Adrenal gland (tissue), 12 donors: ENCODE measurements around the gene RAVER1. TPM values are rescaled to one million over a fixed set of nuclear protein-coding genes. Genes with fewer than 3 reads are reported as not detected.

Experiments
- DNase-seq, 7 donors: peaks; one replicate each; pipeline ENCODE4 v3.0.0-alpha.2; 2019 to 2020
- H3K27ac ChIP-seq, 5 donors: fragments of 200-600 bp; sonication (generic) in 4 of 5; 1 replicate in 3 of 5; 2 replicates in 2 of 5; pipeline versions ENCODE4 v1.5.1 to v1.8.0; 2016 to 2020; ENCODE audit warnings: mild to moderate bottlenecking in 1 of 5
- H3K27me3 ChIP-seq: fragments of 200-600 bp; 2 replicates; pipeline ENCODE4 v1.8.0; 2021
- H3K36me3 ChIP-seq, 2 donors: fragments of 200-600 bp; replicated peaks in 1 of 2; 1 replicate in 1 of 2; 2 replicates in 1 of 2; pipeline versions ENCODE4 v1.5.1 to v1.8.0; 2018 to 2022
- H3K4me1 ChIP-seq, 2 donors: fragments of 200-600 bp; replicated peaks in 1 of 2; 1 replicate in 1 of 2; 2 replicates in 1 of 2; pipeline versions ENCODE4 v1.5.1 to v1.8.0; 2018 to 2021
- H3K4me3 ChIP-seq, 4 donors: fragments of 200-600 bp; sonication (generic) in 3 of 4; one replicate each; pipeline ENCODE4 v1.5.1; 2016 to 2018
- H3K9me3 ChIP-seq, 3 donors: fragments of 200-600 bp; sonication (generic) in 1 of 3; replicated peaks in 1 of 3; 1 replicate in 2 of 3; 2 replicates in 1 of 3; pipeline versions ENCODE4 v1.5.1 to v1.8.0; 2016 to 2021
- CTCF ChIP-seq, 6 experiments: fragments of 450-650 bp in 4 of 6; fragments of 200-600 bp in 2 of 6; sonication (generic) in 1 of 6; IDR thresholded peaks; 1 replicate in 5 of 6; 2 replicates in 1 of 6; pipeline versions ENCODE4 v1.5.1 to v1.8.0; 2016 to 2021; ENCODE audit warnings: antibody characterized with exemption in 6 of 6, mild to moderate bottlenecking in 2 of 6, moderate library complexity in 1 of 6
- POLR2A ChIP-seq, 2 donors: fragments of 450-650 bp; IDR thresholded peaks; one replicate each; pipeline ENCODE4 v1.6.1; 2017; ENCODE audit warnings: antibody characterized with exemption in 2 of 2, mild to moderate bottlenecking in 2 of 2, moderate library complexity in 1 of 2
- WGBS, 4 donors: extraction: QIAGEN DNeasy Blood & Tissue Kit in 2 of 4; methylation state at CpG; one replicate each; pipeline versions ENCODE4 v1.1.5 to v1.1.7; 2013 to 2017; 5-methylcytosine and 5-hydroxymethylcytosine counted together
- intact Hi-C, 2 donors: fragments of 100-400 bp; cut with DNase I; formaldehyde crosslinking; loops; one replicate each; pipeline versions ENCODE4 v1.14.1 to v1.15.0; 2022 to 2023
- polyA plus RNA-seq, 3 donors: library from polyadenylated mRNA; stranded (reverse); fragments of 200-250 nt in 2 of 3; fragments of 350-450 nt in 1 of 3; fragmentation: Illumina TruSeq in 1 of 3; extraction: RNeasy Lipid Tissue Mini Kit (QIAGEN cat#74804) in 1 of 3; gene quantifications; one replicate each; pipeline ENCODE4 v1.2.3, GENCODE V29; 2013 to 2014
- total RNA-seq, 9 donors: library from RNA; depleted of rRNA in 4 of 9; stranded (reverse); fragments of >200 nt in 4 of 9; fragments of 120-200 nt in 1 of 9; fragmentation: NEBNext Ultra II Directional in 1 of 9; extraction: Animal tissue kit (Norgen Biotek cat#: 25700) in 1 of 9; gene quantifications; one replicate each; pipeline versions ENCODE4 v1.1.0 to v1.2.4, GENCODE V29; 2013 to 2023
- donor health status: healthy with polysubstance abuse.
- donor health status: Bipolar disorder and iron deficiency.
- donor health status: DM: yes; HTN: yes; CAD: no.
- donor health status: DM: no; HTN: no; CAD: no.
- donor health status: DM: no; HTN: no; CAD: no.
- donor health status: DM: yes; HTN: yes; CAD: no.

The RAVER1 gene
- total and polyA plus RNA-seq, 12 donors = 4.1 to 42.7 (median 27.0) TPM

- 1 to 5% (median 1%) methylated on average over 3 to 50 of the region's 50 CpGs for WGBS, 4 donors
- Histone ChIP-seq H3K9me3 (no peaks in the 10 kb centered on the region), H3K27ac (no peak overlapping the region), H3K36me3 (peaks cover 0 to 17% of the 10 kb centered on the region in 2 donors), H3K4me1 (peaks cover 35 to 62% of the 10 kb centered on the region in 2 donors), H3K27me3 (peaks cover 56% of the 10 kb centered on the region), H3K4me3 (peak overlapping the region in 1 of 4 donors; percentile 34)
- intact Hi-C loops = no loop called here
- no peak for DNase-seq
- no peak for TF ChIP-seq CTCF (IDR thresholded peaks at IDR 0.05)
- no peak for TF ChIP-seq POLR2A (IDR thresholded peaks at IDR 0.05)
Measured at GRCh38 chr19:10289167-10289835, 44.0 kb downstream of the RAVER1 start.

GRCh38 chr19:10288662-10289166, 44.6 kb downstream of the RAVER1 start:
- Histone ChIP-seq H3K4me1 (peaks cover 35 to 62% of the 10 kb centered on the region in 2 donors), H3K27me3 (peaks cover 51% of the 10 kb centered on the region), H3K4me3 (peak overlapping the region in 1 of 4 donors; percentile 34), H3K27ac (no peak overlapping the region), H3K9me3 (no peaks in the 10 kb centered on the region), H3K36me3 (peaks cover 0 to 23% of the 10 kb centered on the region in 2 donors)
- intact Hi-C loops = no loop called here
- TF ChIP-seq POLR2A (IDR thresholded peaks at IDR 0.05) (no peak), CTCF (IDR thresholded peaks at IDR 0.05) (no peak)
- no peak for DNase-seq
- 4 to 7% (median 5%) methylated on average over 11 to 23 of the region's 23 CpGs for WGBS, 4 donors

GRCh38 chr19:10286803-10287737, 46.3 kb downstream of the RAVER1 start, which contains the start of gene ICAM4:
ICAM4 (plus strand) TSS chr19:10286955; CDS start chr19:10287013, 58 bp downstream.
- DNase-seq = peak; percentile 51 to 84 (median 71)
- TF ChIP-seq POLR2A (IDR thresholded peaks at IDR 0.05) = no peak
- no peak for TF ChIP-seq CTCF (IDR thresholded peaks at IDR 0.05)
- no peak within 1 kb of the TSS for H3K4me3 ChIP-seq
- intact Hi-C loops = no loop called here
- WGBS, 4 donors = 4 to 14% (median 7%) methylated on average over 2 to 59 of the region's 59 CpGs
- H3K4me1 ChIP-seq = peaks cover 35 to 53% of the 10 kb centered on the region in 2 donors
- peaks cover 0 to 35% of the 10 kb centered on the region in 2 donors for H3K36me3 ChIP-seq
- H3K27me3 ChIP-seq = peaks cover 37% of the 10 kb centered on the region
- no peaks in the 10 kb centered on the region for H3K9me3 ChIP-seq
- H3K27ac ChIP-seq = peak within 1 kb of the TSS in 1 of 5 donors; percentile 26

- peaks cover 22% of the 10 kb centered on the region for H3K27me3 ChIP-seq
- H3K4me3 ChIP-seq = no peak overlapping the region
- H3K9me3 ChIP-seq = no peaks in the 10 kb centered on the region
- H3K4me1 ChIP-seq = peaks cover 26 to 36% of the 10 kb centered on the region in 2 donors
- 85 to 92% (median 88%) methylated on average over 4 of the region's 4 CpGs for WGBS, 4 donors
- intact Hi-C loops = no loop called here
- peaks cover 0 to 37% of the 10 kb centered on the region in 2 donors for H3K36me3 ChIP-seq
- DNase-seq = no peak
- no peak overlapping the region for H3K27ac ChIP-seq
- TF ChIP-seq CTCF (IDR thresholded peaks at IDR 0.05) (no peak), POLR2A (IDR thresholded peaks at IDR 0.05) (no peak)
Measured at GRCh38 chr19:10285393-10285792, 47.9 kb downstream of the RAVER1 start.
